Measurements from ENCODE around the gene ZSWIM1. TPM values are rescaled to one million over a fixed set of nuclear protein-coding genes. Genes with fewer than 3 reads are reported as not detected.

Gene ZSWIM1
- polyA plus RNA-seq, 1 donor (not counting 4 experiments of a cell fraction or from before 2014, with no cell fraction given), result 4.4 TPM

DNA sequence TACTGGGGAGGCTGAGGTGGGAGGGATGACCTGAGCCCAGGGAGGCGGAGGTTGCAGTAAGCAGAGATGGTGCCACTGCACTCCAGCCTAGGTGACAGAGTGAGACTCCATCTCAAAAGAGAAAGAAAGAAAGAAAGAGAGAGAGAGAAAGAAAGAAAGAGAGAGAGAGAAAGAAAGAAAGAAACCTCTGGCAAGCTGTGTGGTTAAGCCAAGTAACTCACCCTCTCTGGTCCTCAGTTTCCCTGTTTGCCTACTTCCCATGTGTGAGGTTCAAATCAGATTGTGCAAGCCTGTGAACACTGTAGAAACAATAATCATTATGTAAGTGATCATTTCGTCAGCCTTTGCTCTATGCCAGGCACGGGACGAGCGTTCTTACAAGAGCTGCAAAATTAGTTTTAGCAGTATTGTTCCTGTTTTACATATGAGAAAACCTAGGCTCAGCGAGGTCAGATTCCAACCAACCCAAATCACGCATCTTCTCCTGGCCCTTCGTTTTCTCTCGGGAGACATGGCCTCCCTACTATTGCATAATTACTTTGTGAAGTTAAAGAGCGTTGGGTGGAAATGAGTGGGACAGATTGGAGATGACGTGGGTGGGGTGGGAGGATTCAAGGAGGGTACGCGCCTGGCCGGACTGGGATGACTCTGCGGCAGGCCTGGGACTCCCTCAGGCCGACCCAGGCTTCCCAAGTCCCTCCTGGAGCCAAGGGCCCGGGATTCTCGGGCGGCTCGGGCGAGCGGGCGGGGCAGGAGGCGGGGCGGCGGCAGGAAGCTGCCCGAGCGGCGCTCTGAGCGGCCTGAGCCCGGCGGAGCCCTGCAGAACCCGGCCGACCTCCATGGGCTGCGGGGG lies 47.8 kb upstream of the ZSWIM1 start, which contains the start of gene SNX21:
SNX21 (plus strand) TSS at position 770 of the 853 bp plus-strand sequence. CDS start 121 bp downstream, outside the sequence.
- dilution Hi-C loops (cut with MboI; ENCODE audit: extremely low pct_ligation_motif_present, low sequenced_read_pairs), result no loop called here
- peak within 1 kb of the TSS; percentile 95 for H2AFZ ChIP-seq (ENCODE audit: control insufficient read depth, low read length)
- no peaks in the 10 kb centered on the region for H3K9me3 ChIP-seq (ENCODE audit: control insufficient read depth, low read depth, low read length)
- H3K9ac ChIP-seq (ENCODE audit: control insufficient read depth, extremely low read depth, insufficient read depth, low read length), result peak within 1 kb of the TSS; percentile 82
- H4K20me1 ChIP-seq (ENCODE audit: control insufficient read depth, extremely low read depth, insufficient read depth, low read length), result no peaks in the 10 kb centered on the region
- H3K79me2 ChIP-seq (ENCODE audit: control insufficient read depth, insufficient read depth, low read length), result no peaks in the 10 kb centered on the region
- H3K4me1 ChIP-seq (ENCODE audit: control insufficient read depth, extremely low read depth, insufficient read depth, low read length), result peaks cover 24% of the 10 kb centered on the region
- H3K27me3 ChIP-seq (ENCODE audit: control insufficient read depth, extremely low read depth, insufficient read depth, low read length), result no peaks in the 10 kb centered on the region
- FAIRE-seq (no peak), DNase-seq (ENCODE audit: low read depth, low spot score) (no peak)
- H3K4me3 ChIP-seq (ENCODE audit: control insufficient read depth in 2 of 3, extremely low read depth in 1 of 3, insufficient read depth in 2 of 3, low read depth in 1 of 3, low read length in 3 of 3), result peak within 1 kb of the TSS; percentile 57 to 85 (median 61)
- TF ChIP-seq, protein P1, sequence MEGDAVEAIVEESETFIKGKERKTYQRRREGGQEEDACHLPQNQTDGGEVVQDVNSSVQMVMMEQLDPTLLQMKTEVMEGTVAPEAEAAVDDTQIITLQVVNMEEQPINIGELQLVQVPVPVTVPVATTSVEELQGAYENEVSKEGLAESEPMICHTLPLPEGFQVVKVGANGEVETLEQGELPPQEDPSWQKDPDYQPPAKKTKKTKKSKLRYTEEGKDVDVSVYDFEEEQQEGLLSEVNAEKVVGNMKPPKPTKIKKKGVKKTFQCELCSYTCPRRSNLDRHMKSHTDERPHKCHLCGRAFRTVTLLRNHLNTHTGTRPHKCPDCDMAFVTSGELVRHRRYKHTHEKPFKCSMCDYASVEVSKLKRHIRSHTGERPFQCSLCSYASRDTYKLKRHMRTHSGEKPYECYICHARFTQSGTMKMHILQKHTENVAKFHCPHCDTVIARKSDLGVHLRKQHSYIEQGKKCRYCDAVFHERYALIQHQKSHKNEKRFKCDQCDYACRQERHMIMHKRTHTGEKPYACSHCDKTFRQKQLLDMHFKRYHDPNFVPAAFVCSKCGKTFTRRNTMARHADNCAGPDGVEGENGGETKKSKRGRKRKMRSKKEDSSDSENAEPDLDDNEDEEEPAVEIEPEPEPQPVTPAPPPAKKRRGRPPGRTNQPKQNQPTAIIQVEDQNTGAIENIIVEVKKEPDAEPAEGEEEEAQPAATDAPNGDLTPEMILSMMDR (optimal IDR thresholded peaks at IDR 0.05 in 1 of 3, IDR thresholded peaks at IDR 0.05 in 1 of 3, conservative IDR thresholded peaks at IDR 0.05 in 1 of 3; ENCODE audit: extremely low read depth in 1 of 3, insufficient read depth in 2 of 3, low read length in 3 of 3), result no peak
- no peak for TF ChIP-seq EZH2 (IDR thresholded peaks at IDR 0.05; ENCODE audit: low read length)
- peaks cover 2% of the 10 kb centered on the region for H3K9me1 ChIP-seq (ENCODE audit: control insufficient read depth, extremely low read depth, insufficient read depth, low read length)
- peak within 1 kb of the TSS; percentile 77 for H3K27ac ChIP-seq (ENCODE audit: control insufficient read depth, insufficient read depth, low read length)
- H3K36me3 ChIP-seq (ENCODE audit: control insufficient read depth in 2 of 2, extremely low read depth in 1 of 2, insufficient read depth in 2 of 2, low read length in 2 of 2), result no peaks in the 10 kb centered on the region
- H3K4me2 ChIP-seq (ENCODE audit: control insufficient read depth, extremely low read depth, insufficient read depth, low read depth, low read length), result peak within 1 kb of the TSS; percentile 86

DNA sequence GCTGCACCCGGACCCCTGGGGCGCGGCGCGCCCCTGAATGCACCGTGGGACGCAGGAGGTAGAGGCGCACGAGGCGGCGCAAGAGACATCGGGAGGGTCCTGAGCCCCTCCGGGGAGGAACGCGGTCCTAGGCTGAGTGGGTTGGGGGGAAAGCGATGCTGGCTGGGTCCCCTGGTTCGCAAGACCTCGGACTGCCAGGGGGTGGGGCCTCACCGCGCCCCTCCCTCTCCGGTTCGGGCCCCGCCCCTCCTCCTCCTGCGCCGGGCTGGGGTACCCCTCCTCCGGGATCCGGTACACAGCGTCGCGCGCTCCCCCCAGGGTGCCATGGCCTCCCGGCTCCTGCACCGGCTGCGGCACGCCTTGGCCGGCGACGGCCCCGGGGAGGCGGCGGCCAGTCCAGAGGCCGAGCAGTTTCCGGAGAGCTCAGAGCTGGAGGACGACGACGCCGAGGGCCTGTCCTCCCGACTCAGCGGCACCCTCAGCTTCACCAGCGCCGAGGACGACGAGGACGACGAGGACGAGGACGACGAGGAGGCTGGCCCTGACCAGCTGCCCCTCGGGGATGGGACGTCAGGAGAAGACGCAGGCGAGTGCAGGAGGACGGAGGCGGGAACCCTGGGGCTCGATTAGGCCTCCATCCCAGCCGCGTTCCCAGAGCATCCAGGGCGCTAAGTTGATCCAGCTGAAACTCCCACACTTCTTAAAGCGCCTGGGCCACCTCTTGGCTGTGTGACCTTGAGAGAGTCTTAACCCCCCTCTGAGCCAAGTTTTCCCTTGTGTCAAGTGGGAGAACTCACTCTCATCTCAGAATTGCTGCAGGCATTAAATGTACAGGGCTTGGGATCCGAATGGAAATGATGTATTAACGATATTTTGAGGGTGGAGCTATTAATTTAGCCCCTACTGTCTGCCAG lies 46.9 kb upstream of the ZSWIM1 start:
- H3K4me2 ChIP-seq (ENCODE audit: control insufficient read depth, extremely low read depth, insufficient read depth, low read depth, low read length), result peak overlapping the region; percentile 86
- dilution Hi-C loops (cut with MboI; ENCODE audit: extremely low pct_ligation_motif_present, low sequenced_read_pairs), result no loop called here
- H4K20me1 ChIP-seq (ENCODE audit: control insufficient read depth, extremely low read depth, insufficient read depth, low read length), result no peaks in the 10 kb centered on the region
- H3K9ac ChIP-seq (ENCODE audit: control insufficient read depth, extremely low read depth, insufficient read depth, low read length), result peak overlapping the region; percentile 82
- FAIRE-seq (no peak), DNase-seq (ENCODE audit: low read depth, low spot score) (no peak)
- H3K9me1 ChIP-seq (ENCODE audit: control insufficient read depth, extremely low read depth, insufficient read depth, low read length), result peaks cover 2% of the 10 kb centered on the region
- peaks cover 24% of the 10 kb centered on the region for H3K4me1 ChIP-seq (ENCODE audit: control insufficient read depth, extremely low read depth, insufficient read depth, low read length)
- TF ChIP-seq, protein P1 (optimal IDR thresholded peaks at IDR 0.05 in 1 of 3, IDR thresholded peaks at IDR 0.05 in 1 of 3, conservative IDR thresholded peaks at IDR 0.05 in 1 of 3; ENCODE audit: extremely low read depth in 1 of 3, insufficient read depth in 2 of 3, low read length in 3 of 3), result no peak
- no peak for TF ChIP-seq EZH2 (IDR thresholded peaks at IDR 0.05; ENCODE audit: low read length)
- H3K4me3 ChIP-seq (ENCODE audit: control insufficient read depth in 2 of 3, extremely low read depth in 1 of 3, insufficient read depth in 2 of 3, low read depth in 1 of 3, low read length in 3 of 3), result peak overlapping the region; percentile 57 to 85 (median 61)
- no peaks in the 10 kb centered on the region for H3K9me3 ChIP-seq (ENCODE audit: control insufficient read depth, low read depth, low read length)
- H3K79me2 ChIP-seq (ENCODE audit: control insufficient read depth, insufficient read depth, low read length), result no peaks in the 10 kb centered on the region
- H3K27me3 ChIP-seq (ENCODE audit: control insufficient read depth, extremely low read depth, insufficient read depth, low read length), result no peaks in the 10 kb centered on the region
- no peaks in the 10 kb centered on the region for H3K36me3 ChIP-seq (ENCODE audit: control insufficient read depth in 2 of 2, extremely low read depth in 1 of 2, insufficient read depth in 2 of 2, low read length in 2 of 2)
- H2AFZ ChIP-seq (ENCODE audit: control insufficient read depth, low read length), result peak overlapping the region; percentile 83
- peak overlapping the region; percentile 77 for H3K27ac ChIP-seq (ENCODE audit: control insufficient read depth, insufficient read depth, low read length)
